Omental fat pad (tissue), 4 donors: Measurements from ENCODE around the gene TFAP2A. TPM values are rescaled to one million over a fixed set of nuclear protein-coding genes. Genes with fewer than 3 reads are reported as not detected.
A peak's percentile ranks its signal among the peaks of the same experiment; 100 is the strongest.

ENCODE experiments used
- ATAC-seq: fragments of 150-250 bp; one replicate; pipeline ENCODE4 v1.9.1; 2016; ENCODE audit warnings: mild to moderate bottlenecking, moderate library complexity; ENCODE audit not compliant: low FRiP score
- DNase-seq: peaks from one replicate; pipeline ENCODE4 v3.0.0-alpha.2; 2019; ENCODE audit warnings: low spot score
- CTCF ChIP-seq, 3 donors: fragments of 450-650 bp; IDR thresholded peaks; one replicate each; pipeline ENCODE4 v1.5.1; 2016 to 2017; ENCODE audit warnings: antibody characterized with exemption in 3 of 3, mild to moderate bottlenecking in 3 of 3, moderate library complexity in 2 of 3
- total RNA-seq, 4 donors: library from RNA; depleted of rRNA; stranded (reverse); fragments of >200 nt; gene quantifications; one replicate each; pipeline ENCODE4 v1.1.0, GENCODE V29; 2016

Gene TFAP2A
- total RNA-seq, 4 donors from 2014 or later = not detected

GRCh38 chr6:10426781-10427279, 12.0 kb upstream of the TFAP2A start:
- ATAC-seq (no peak), DNase-seq (no peak)
- no peak for TF ChIP-seq CTCF (IDR thresholded peaks at IDR 0.05)

- DNase-seq (no peak), ATAC-seq (peak; percentile 17)
- no peak for TF ChIP-seq CTCF (IDR thresholded peaks at IDR 0.05)
Observed at GRCh38 chr6:10425975-10426780, 11.3 kb upstream of the TFAP2A start.

GRCh38 chr6:10425176-10425974, 10.5 kb upstream of the TFAP2A start:
- DNase-seq (no peak), ATAC-seq (no peak)
- no peak for TF ChIP-seq CTCF (IDR thresholded peaks at IDR 0.05)

- no peak for DNase-seq
- no peak for TF ChIP-seq CTCF (IDR thresholded peaks at IDR 0.05)
- no peak for ATAC-seq
Observed at GRCh38 chr6:10424040-10424439, 9.2 kb upstream of the TFAP2A start.

GRCh38 chr6:10422737-10423034, 7.8 kb upstream of the TFAP2A start:
- DNase-seq (no peak), ATAC-seq (no peak)
- TF ChIP-seq CTCF (IDR thresholded peaks at IDR 0.05) = no peak

GRCh38 chr6:10421921-10422736, 7.3 kb upstream of the TFAP2A start:
- TF ChIP-seq CTCF (IDR thresholded peaks at IDR 0.05) = no peak
- no peak for DNase-seq
- ATAC-seq = no peak
